SU-DHL-6 (cell line): ENCODE measurements around the gene TACC3.

Experiments
- H2AFZ ChIP-seq: fragments of 200-600 bp; sonication (generic); 2 replicates; pipeline ENCODE4 v1.6.1; 2014; ENCODE audit warnings: low read depth, mild to moderate bottlenecking, moderate library complexity, mixed read lengths, antibody characterized with exemption, low read length; ENCODE audit not compliant: severe bottlenecking
- H3F3A ChIP-seq: fragments of 200-600 bp; shearing (Covaris generic); 2 replicates; pipeline ENCODE4 v1.6.0; 2016; ENCODE audit warnings: antibody characterized with exemption, mild to moderate bottlenecking; ENCODE audit not compliant: insufficient read depth
- H3K27ac ChIP-seq: fragments of 200-600 bp; sonication (generic); 2 replicates; pipeline ENCODE4 v1.5.1; 2016; ENCODE audit warnings: low read depth, mild to moderate bottlenecking, low read length, moderate library complexity, mixed read lengths
- H3K27me3 ChIP-seq: fragments of 200-600 bp; sonication (generic), shearing (Covaris generic); 2 replicates; pipeline ENCODE4 v1.6.0; 2014; ENCODE audit warnings: mild to moderate bottlenecking, low read length
- H3K36me3 ChIP-seq: fragments of 200-600 bp; sonication (generic); 2 replicates; pipeline ENCODE4 v1.6.1; 2014; ENCODE audit warnings: mild to moderate bottlenecking, low read length, mixed read lengths
- H3K4me2 ChIP-seq: fragments of 300-600, 200-600 bp; shearing (Covaris generic), sonication (generic); 2 replicates; pipeline ENCODE4 v1.6.0; 2014; ENCODE audit warnings: low read length, low read depth, mild to moderate bottlenecking; ENCODE audit not compliant: poor library complexity, severe bottlenecking
- H3K4me3 ChIP-seq: fragments of 200-600 bp; sonication (generic); 2 replicates; pipeline ENCODE4 v1.5.1; 2014; ENCODE audit warnings: antibody characterized with exemption, low read length, mild to moderate bottlenecking, mixed read lengths; ENCODE audit not compliant: insufficient read depth, poor library complexity, severe bottlenecking
- H3K79me2 ChIP-seq: fragments of 200-600 bp; sonication (generic); 2 replicates; pipeline ENCODE4 v1.6.1; 2014; ENCODE audit warnings: mild to moderate bottlenecking, low read length, moderate library complexity; ENCODE audit not compliant: insufficient read depth
- H3K9ac ChIP-seq: fragments of 200-600 bp; sonication (generic); 2 replicates; pipeline ENCODE4 v1.7.0; 2014; ENCODE audit warnings: mild to moderate bottlenecking, low read length
- H3K9me2 ChIP-seq: fragments of 200-600 bp; sonication (generic); replicated peaks from 2 replicates; pipeline ENCODE4 v1.6.1; 2014; ENCODE audit warnings: low read length; ENCODE audit not compliant: insufficient read depth
- H3K9me3 ChIP-seq: fragments of 200-600 bp; sonication (generic); 2 replicates; pipeline ENCODE4 v1.6.1; 2014; ENCODE audit warnings: low read length, mixed read lengths; ENCODE audit not compliant: insufficient read depth
- H4K20me1 ChIP-seq: fragments of 200-600 bp; sonication (generic); 2 replicates; pipeline ENCODE4 v1.6.1; 2014; ENCODE audit warnings: low read depth, mild to moderate bottlenecking, antibody characterized with exemption, low read length, moderate library complexity, mixed read lengths
- CTCF ChIP-seq: fragments of 200-600 bp; sonication (generic); IDR thresholded peaks from one replicate; pipeline ENCODE4 v1.5.1; 2017; ENCODE audit warnings: antibody characterized with exemption, mild to moderate bottlenecking, low read length, moderate library complexity; ENCODE audit not compliant: insufficient read depth, poor library complexity, severe bottlenecking
- EZH2phosphoT487 ChIP-seq: fragments of 200-600 bp; sonication (generic), shearing (Covaris generic); conservative IDR thresholded peaks from 2 replicates; pipeline ENCODE4 v1.6.1; 2018; ENCODE audit warnings: mild to moderate bottlenecking, antibody characterized with exemption, low read length, moderate library complexity, mixed read lengths

TACC3 gene

GRCh38 chr4:1787411-1788077 is 66.2 kb downstream of the TACC3 start:
- Histone ChIP-seq H3K27me3 (no peaks in the 10 kb centered on the region), H3K9me2 (no peaks in the 10 kb centered on the region), H3K4me2 (no peak overlapping the region), H3F3A (no peaks in the 10 kb centered on the region), H3K9me3 (no peaks in the 10 kb centered on the region), H3K9ac (no peak overlapping the region), H3K36me3 (no peaks in the 10 kb centered on the region), H3K27ac (no peak overlapping the region), H3K4me3 (no peak overlapping the region), H2AFZ (no peak overlapping the region), H3K79me2 (no peaks in the 10 kb centered on the region), H4K20me1 (no peaks in the 10 kb centered on the region)
- TF ChIP-seq EZH2phosphoT487 = no peak
- no peak for TF ChIP-seq CTCF

- H3K4me2 ChIP-seq = no peak overlapping the region
- no peak overlapping the region for H3K9ac ChIP-seq
- H3K4me3 ChIP-seq = no peak overlapping the region
- H3F3A ChIP-seq = no peaks in the 10 kb centered on the region
- TF ChIP-seq CTCF = no peak
- TF ChIP-seq EZH2phosphoT487 = no peak
- H3K9me3 ChIP-seq = no peaks in the 10 kb centered on the region
- H3K27ac ChIP-seq = no peak overlapping the region
- no peak overlapping the region for H2AFZ ChIP-seq
- H3K9me2 ChIP-seq = no peaks in the 10 kb centered on the region
- H3K79me2 ChIP-seq = no peaks in the 10 kb centered on the region
- H4K20me1 ChIP-seq = no peaks in the 10 kb centered on the region
- no peaks in the 10 kb centered on the region for H3K27me3 ChIP-seq
- H3K36me3 ChIP-seq = no peaks in the 10 kb centered on the region
Measured at GRCh38 chr4:1788254-1788973, 67.1 kb downstream of the TACC3 start.

- H3K36me3 ChIP-seq = no peaks in the 10 kb centered on the region
- H3K4me2 ChIP-seq = no peak overlapping the region
- H3K27ac ChIP-seq = no peak overlapping the region
- H3K9ac ChIP-seq = no peak overlapping the region
- H2AFZ ChIP-seq = no peak overlapping the region
- H3K79me2 ChIP-seq = no peaks in the 10 kb centered on the region
- H3K9me3 ChIP-seq = no peaks in the 10 kb centered on the region
- no peak for TF ChIP-seq EZH2phosphoT487
- H3F3A ChIP-seq = no peaks in the 10 kb centered on the region
- no peaks in the 10 kb centered on the region for H4K20me1 ChIP-seq
- no peaks in the 10 kb centered on the region for H3K27me3 ChIP-seq
- no peak overlapping the region for H3K4me3 ChIP-seq
- H3K9me2 ChIP-seq = no peaks in the 10 kb centered on the region
Measured at GRCh38 chr4:1789552-1789951, 68.2 kb downstream of the TACC3 start.

GRCh38 chr4:1790005-1790404 is 68.7 kb downstream of the TACC3 start:
- H3K79me2 ChIP-seq = no peaks in the 10 kb centered on the region
- H3F3A ChIP-seq = no peaks in the 10 kb centered on the region
- H3K9ac ChIP-seq = no peak overlapping the region
- no peaks in the 10 kb centered on the region for H3K9me2 ChIP-seq
- H4K20me1 ChIP-seq = no peaks in the 10 kb centered on the region
- no peaks in the 10 kb centered on the region for H3K36me3 ChIP-seq
- no peak overlapping the region for H3K4me3 ChIP-seq
- H3K27me3 ChIP-seq = no peaks in the 10 kb centered on the region
- no peak overlapping the region for H2AFZ ChIP-seq
- TF ChIP-seq CTCF (no peak), EZH2phosphoT487 (no peak)
- H3K27ac ChIP-seq = no peak overlapping the region
- H3K9me3 ChIP-seq = no peaks in the 10 kb centered on the region
- H3K4me2 ChIP-seq = no peak overlapping the region
